Heart left ventricle (tissue), 13 donors: ENCODE measurements around the gene ERBB2.

Experiments
- POLR2A ChIP-seq, 2 donors: fragments of 450-650 bp; IDR thresholded peaks; one replicate each; pipeline ENCODE4 v1.6.1; 2017; ENCODE audit warnings: antibody characterized with exemption in 2 of 2, mild to moderate bottlenecking in 2 of 2, moderate library complexity in 2 of 2
- TF ChIP-seq, protein P1 (sequence below), 12 donors: fragments of 200-600 bp; sonication (generic) in 4 of 12; IDR thresholded peaks; one replicate each; pipeline versions ENCODE4 v1.5.0 to v1.8.0; 2018 to 2022; ENCODE audit warnings: antibody characterized with exemption in 12 of 12, mild to moderate bottlenecking in 5 of 12
- donor health status: ischemic (EF 13 %, LVEDD 7.1; RV severe dilation, severe dysfunction).
- donor health status: DM: no; HTN: yes; CAD: no.
- donor health status: DM: no; HTN: no; CAD: no.
- donor health status: ischemic (EF 25% LVEDD 6.9; RV normal size, moderate dysfunction).
- donor health status: ischemic (EF 25% LVEDD 5.7; RV mildly dilated, moderate dysfunction).
- donor health status: ischemic (EF 35%, LVEDD 5.7; RV mildly dilated, moderate dysfunction).
- donor health status: nonischemic (EF 11% LVEDD 7.7; RV severe dilation, severe dysfunction).
- donor health status: DM: yes; HTN: yes; CAD: no.
- donor health status: PGD.
- donor health status: ischemic (EF 29% LVEDD 5.4; RV normal size, mild dysfunction).
- donor health status: nonischemic (EF 23%, LVEDD 6.1; RV moderate dilation, normal function).

DNA sequence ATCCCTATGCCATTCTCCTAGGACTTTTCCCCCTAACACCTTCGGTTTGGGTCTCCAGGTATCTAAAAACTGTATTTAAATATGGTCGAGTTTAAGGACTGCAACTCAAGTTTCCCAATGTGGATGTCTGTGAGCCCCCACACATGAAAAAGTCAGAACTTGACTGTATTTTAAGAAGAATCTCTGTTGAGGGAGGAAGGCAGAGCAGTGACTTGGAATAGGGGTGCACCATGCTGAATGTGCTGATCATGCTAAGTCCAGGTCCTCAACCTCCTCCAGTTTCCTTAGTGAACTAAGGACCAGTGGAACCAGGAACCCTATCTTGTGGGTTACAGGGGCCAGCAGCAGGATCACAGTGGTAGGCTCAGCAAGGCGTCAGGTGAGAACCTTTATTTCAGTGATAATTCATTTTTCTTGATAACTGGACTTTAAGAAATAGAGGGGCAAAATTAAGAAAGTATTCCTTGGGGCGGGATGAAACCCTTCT lies 57.4 kb downstream of the ERBB2 start:
- TF ChIP-seq POLR2A (IDR thresholded peaks at IDR 0.05): no peak
- TF ChIP-seq, protein P1, sequence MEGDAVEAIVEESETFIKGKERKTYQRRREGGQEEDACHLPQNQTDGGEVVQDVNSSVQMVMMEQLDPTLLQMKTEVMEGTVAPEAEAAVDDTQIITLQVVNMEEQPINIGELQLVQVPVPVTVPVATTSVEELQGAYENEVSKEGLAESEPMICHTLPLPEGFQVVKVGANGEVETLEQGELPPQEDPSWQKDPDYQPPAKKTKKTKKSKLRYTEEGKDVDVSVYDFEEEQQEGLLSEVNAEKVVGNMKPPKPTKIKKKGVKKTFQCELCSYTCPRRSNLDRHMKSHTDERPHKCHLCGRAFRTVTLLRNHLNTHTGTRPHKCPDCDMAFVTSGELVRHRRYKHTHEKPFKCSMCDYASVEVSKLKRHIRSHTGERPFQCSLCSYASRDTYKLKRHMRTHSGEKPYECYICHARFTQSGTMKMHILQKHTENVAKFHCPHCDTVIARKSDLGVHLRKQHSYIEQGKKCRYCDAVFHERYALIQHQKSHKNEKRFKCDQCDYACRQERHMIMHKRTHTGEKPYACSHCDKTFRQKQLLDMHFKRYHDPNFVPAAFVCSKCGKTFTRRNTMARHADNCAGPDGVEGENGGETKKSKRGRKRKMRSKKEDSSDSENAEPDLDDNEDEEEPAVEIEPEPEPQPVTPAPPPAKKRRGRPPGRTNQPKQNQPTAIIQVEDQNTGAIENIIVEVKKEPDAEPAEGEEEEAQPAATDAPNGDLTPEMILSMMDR (IDR thresholded peaks at IDR 0.05): no peak
